Endothelial cell of umbilical vein (primary cell): ENCODE data around the gene LONP2. TPM values are rescaled to one million over a fixed set of nuclear protein-coding genes. Genes with fewer than 3 reads are reported as not detected.

Experiments used
- BruUV-seq: library from RNA; stranded (reverse); fragments of 400-500 nt; replicated peaks from 2 replicates; lab custom pipeline; 2021; lab: Mats Ljungman, UMichigan
- CTCF ChIA-PET: fragments of 300-600, 350-600 bp; sonication (Branson Sonifier 250); formaldehyde crosslinking; loops from one replicate; lab custom pipeline; 2021; ENCODE audit warnings: antibody characterized with exemption, inconsistent platforms; lab: Charles Lee
- POLR2A ChIA-PET: fragments of 300-600, 350-600 bp; sonication (Branson Sonifier 250); formaldehyde crosslinking; loops from one replicate; lab custom pipeline; 2021; ENCODE audit warnings: antibody characterized with exemption, inconsistent platforms; lab: Charles Lee
- DNase-seq: peaks from one replicate; pipeline ENCODE4 v3.0.0-alpha.2; 2011; ENCODE audit warnings: low read depth, low spot score
- FAIRE-seq: peaks from 2 replicates; lab custom pipeline; 2011; peaks lifted over from hg19 to GRCh38; lab: Jason Lieb, UNC
- H2AFZ ChIP-seq: 2 replicates; pipeline ENCODE4 v1.6.0; 2012; ENCODE audit warnings: low read depth, low read length, control low read depth, inconsistent platforms
- H3K27ac ChIP-seq: 2 replicates; pipeline ENCODE4 v1.5.1; 2011; ENCODE audit warnings: low read depth, mild to moderate bottlenecking, control low read depth, low read length, moderate library complexity; ENCODE audit not compliant: insufficient read depth
- H3K27me3 ChIP-seq, 2 experiments: 2 replicates each; pipeline versions ENCODE4 v1.6.0 to v1.6.1; 2011; ENCODE audit warnings: low read length in 2 of 2, mixed read lengths in 1 of 2; ENCODE audit not compliant: control insufficient read depth in 2 of 2, insufficient read depth in 2 of 2
- H3K36me3 ChIP-seq, 2 experiments: 2 replicates in 1 of 2; 3 replicates in 1 of 2; pipeline ENCODE4 v1.5.1; 2011; ENCODE audit warnings: low read length in 2 of 2, mild to moderate bottlenecking in 1 of 2, moderate library complexity in 1 of 2; ENCODE audit not compliant: control insufficient read depth in 2 of 2, insufficient read depth in 2 of 2; ENCODE audit errors: extremely low read depth in 1 of 2
- H3K4me1 ChIP-seq: 3 replicates; pipeline ENCODE4 v1.5.1; 2011; ENCODE audit warnings: mild to moderate bottlenecking, low read length; ENCODE audit not compliant: control insufficient read depth, insufficient read depth; ENCODE audit errors: extremely low read depth
- H3K4me2 ChIP-seq: 2 replicates; pipeline ENCODE4 v1.6.1; 2011; ENCODE audit warnings: low read length, control low read depth, mixed read lengths; ENCODE audit not compliant: insufficient read depth
- H3K4me3 ChIP-seq, 3 experiments: fragments of 200-600 bp in 1 of 3; sonication (generic), shearing (Covaris generic) in 1 of 3; replicated peaks in 1 of 3; 2 replicates each; pipeline ENCODE4 v1.5.1; 2011 to 2016; ENCODE audit warnings: control low read depth in 3 of 3, low read length in 3 of 3, mild to moderate bottlenecking in 2 of 3, inconsistent platforms in 1 of 3, low read depth in 1 of 3, moderate library complexity in 1 of 3; ENCODE audit not compliant: insufficient read depth in 1 of 3
- H3K79me2 ChIP-seq: 2 replicates; pipeline ENCODE4 v1.6.0; 2012; ENCODE audit warnings: low read length, inconsistent platforms; ENCODE audit not compliant: control insufficient read depth, insufficient read depth
- H3K9ac ChIP-seq: replicated peaks from 2 replicates; pipeline ENCODE3; 2011; ENCODE audit warnings: low read length, control low read depth; ENCODE audit not compliant: insufficient read depth; ENCODE audit errors: extremely low read depth
- H3K9me1 ChIP-seq: replicated peaks from 3 replicates; pipeline ENCODE4 v1.6.0; 2011; ENCODE audit warnings: mild to moderate bottlenecking, low read length; ENCODE audit not compliant: control insufficient read depth, insufficient read depth; ENCODE audit errors: extremely low read depth
- H3K9me3 ChIP-seq: replicated peaks from 2 replicates; pipeline ENCODE4 v1.5.1; 2012; ENCODE audit warnings: low read length, inconsistent platforms; ENCODE audit not compliant: control insufficient read depth, insufficient read depth
- H4K20me1 ChIP-seq: replicated peaks from 2 replicates; pipeline ENCODE3; 2011; ENCODE audit warnings: mild to moderate bottlenecking, low read length; ENCODE audit not compliant: control insufficient read depth, insufficient read depth; ENCODE audit errors: extremely low read depth
- CTCF ChIP-seq, 2 donors: IDR thresholded peaks; 1 replicate in 1 of 2; 2 replicates in 1 of 2; pipeline ENCODE4 v1.5.1; 2011; ENCODE audit warnings: low read length in 2 of 2, mild to moderate bottlenecking in 2 of 2, moderate library complexity in 2 of 2, control low read depth in 1 of 2, inconsistent platforms in 1 of 2, low read depth in 1 of 2; ENCODE audit not compliant: insufficient read depth in 1 of 2; ENCODE audit errors: extremely low read depth in 1 of 2
- EZH2 ChIP-seq: IDR thresholded peaks from 2 replicates; pipeline ENCODE4 v1.6.1; 2012; ENCODE audit warnings: borderline replicate concordance, low read depth, mild to moderate bottlenecking, moderate library complexity, low read length, inconsistent platforms; ENCODE audit not compliant: severe bottlenecking
- FOS ChIP-seq: IDR thresholded peaks from 2 replicates; pipeline ENCODE4 v1.6.1; 2011; ENCODE audit warnings: mild to moderate bottlenecking, low read length, moderate library complexity, borderline replicate concordance; ENCODE audit not compliant: insufficient read depth
- GATA2 ChIP-seq: IDR thresholded peaks from 2 replicates; pipeline ENCODE4 v1.7.0; 2011; ENCODE audit warnings: low read depth, mild to moderate bottlenecking, moderate library complexity, mixed read lengths, low read length; ENCODE audit not compliant: insufficient read length, insufficient read depth
- JUN ChIP-seq: IDR thresholded peaks from 2 replicates; pipeline ENCODE4 v1.6.1; 2011; ENCODE audit warnings: borderline replicate concordance, low read depth; ENCODE audit not compliant: insufficient read length, insufficient read depth
- MAX ChIP-seq: IDR thresholded peaks from 2 replicates; pipeline ENCODE4 v1.6.1; 2011; ENCODE audit not compliant: insufficient read depth, insufficient read length
- MYC ChIP-seq: IDR thresholded peaks from one replicate; pipeline ENCODE4 v1.6.1; 2011; ENCODE audit warnings: mild to moderate bottlenecking, low read depth, low read length
- POLR2A ChIP-seq: IDR thresholded peaks from 2 replicates; pipeline ENCODE4 v1.6.1; 2012; ENCODE audit warnings: low read depth, mild to moderate bottlenecking, control low read depth, low read length
- POLR2AphosphoS5 ChIP-seq: IDR thresholded peaks from 2 replicates; pipeline ENCODE4 v1.6.1; 2012; ENCODE audit warnings: low read depth, mild to moderate bottlenecking, control low read depth, low read length, moderate library complexity; ENCODE audit not compliant: insufficient read depth
- dilution Hi-C: fragments of 300-500 bp; cut with MboI; formaldehyde crosslinking; loops from one replicate; pipeline ENCODE4 v1.15.0; 2019; ENCODE audit warnings: low sequenced_read_pairs; ENCODE audit not compliant: extremely low pct_ligation_motif_present
- intact Hi-C: fragments of 100-400 bp; cut with micrococcal nuclease; formaldehyde crosslinking; loops from one replicate; pipeline ENCODE4 v1.10.0; 2022
- polyA plus RNA-seq, 4 experiments: library from polyadenylated mRNA; depleted of rRNA in 3 of 4; stranded (reverse) in 3 of 4; unstranded in 1 of 4; fragments of >200 nt; gene quantifications; 2 replicates each; pipeline versions ENCODE4 v1.2.1 to v1.2.3, GENCODE V29; 2011 to 2012; ENCODE audit warnings: missing spikeins in 1 of 4
- total RNA-seq: library from RNA; stranded (reverse); gene quantifications from 2 replicates; pipeline ENCODE4 v1.2.3, GENCODE V29; 2021

The LONP2 gene
- total and polyA plus RNA-seq, 2 donors (not counting 3 experiments of a cell fraction or from before 2014, with no cell fraction given) = 13.5 to 38.4 TPM

- POLR2A ChIA-PET = no interaction called here
- no peak for FAIRE-seq
- TF ChIP-seq EZH2 (no peak), GATA2 (no peak), MAX (no peak), JUN (no peak), FOS (no peak), POLR2AphosphoS5 (no peak), POLR2A (no peak), CTCF (IDR thresholded peaks at IDR 0.05; ENCODE audit: extremely low read depth in 1 of 2, insufficient read depth in 1 of 2, low read depth in 1 of 2, low read length in 2 of 2) (no peak), MYC (no peak)
- H3K27ac ChIP-seq = no peak overlapping the region
- H3K79me2 ChIP-seq = no peaks in the 10 kb centered on the region
- H3K36me3 ChIP-seq = peaks cover 8% of the 10 kb centered on the region in 2 experiments
- dilution Hi-C loops (no loop called here), intact Hi-C loops (loop anchor here (1.0 kb wide), 1 partner anchor 7 kb away; no protein-coding TSS in a partner anchor)
- H3K9me3 ChIP-seq = no peaks in the 10 kb centered on the region
- CTCF ChIA-PET = interaction anchor here (0.6 to 7.8 kb wide), 5 partner anchors 16 to 280 kb away, joined by 3 to 131 read pairs (median 4); no protein-coding TSS in a partner anchor
- no peaks in the 10 kb centered on the region for H3K9me1 ChIP-seq
- no TSS peak for BruUV-seq
- no peak overlapping the region for H2AFZ ChIP-seq
- H3K4me2 ChIP-seq = no peak overlapping the region
- no peaks in the 10 kb centered on the region for H3K27me3 ChIP-seq
- no peak for DNase-seq
- no peaks in the 10 kb centered on the region for H3K4me1 ChIP-seq
- no peak overlapping the region for H3K4me3 ChIP-seq
- no peaks in the 10 kb centered on the region for H4K20me1 ChIP-seq
- H3K9ac ChIP-seq = no peak overlapping the region
Observed at GRCh38 chr16:48350736-48351135, 106.6 kb downstream of the LONP2 start.
